T follicular helper cell (primary cell): ENCODE measurements around the gene C19orf47.
"Not testable (repeated sequence)": the region's sequence is repeated elsewhere in the genome, so short reads cannot be mapped to it uniquely, and the experiment has no call there.

ENCODE experiments used
- DNase-seq: peaks from one replicate; pipeline ENCODE4 v3.0.0-alpha.2; 2020; ENCODE audit warnings: low read depth

The C19orf47 gene

GRCh38 chr19:40348961-40349507 is 837 bp upstream of the C19orf47 start:
- DNase-seq: no peak

- no peak for DNase-seq
Observed at GRCh38 chr19:40344422-40344821, 3.8 kb downstream of the C19orf47 start.

DNA sequence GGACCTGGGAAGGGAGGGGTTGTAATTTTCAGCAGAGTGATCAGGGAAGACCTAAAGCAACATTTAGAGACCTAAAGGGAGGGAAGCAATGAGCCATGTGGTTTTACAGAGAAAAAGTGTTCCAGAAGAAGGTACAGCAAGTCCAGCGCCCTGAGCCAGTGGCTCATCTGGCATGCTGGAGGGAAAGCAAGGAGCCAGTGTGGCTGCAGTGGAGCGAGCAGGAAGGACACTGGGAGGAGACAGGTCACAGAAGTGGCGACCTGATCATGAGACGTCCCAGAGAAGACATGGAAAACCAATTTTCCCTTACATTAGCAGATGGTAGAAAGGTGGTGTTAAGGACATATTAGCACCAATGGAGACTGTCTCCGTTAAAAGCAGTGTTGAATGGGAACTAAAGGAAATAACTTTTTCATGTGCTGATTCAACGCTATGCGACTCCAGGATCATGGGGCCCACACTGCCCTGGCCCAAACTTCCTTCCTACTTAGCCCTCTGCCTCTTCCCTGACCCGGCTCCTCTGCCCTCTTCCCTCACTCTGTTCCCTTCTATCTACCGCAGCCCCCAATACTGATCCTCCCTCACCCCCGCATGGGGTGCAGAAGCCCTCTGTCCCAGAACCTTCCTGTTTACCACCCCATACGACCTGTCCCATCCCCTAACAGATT is 5.4 kb downstream of the C19orf47 start:
- no peak for DNase-seq

DNA sequence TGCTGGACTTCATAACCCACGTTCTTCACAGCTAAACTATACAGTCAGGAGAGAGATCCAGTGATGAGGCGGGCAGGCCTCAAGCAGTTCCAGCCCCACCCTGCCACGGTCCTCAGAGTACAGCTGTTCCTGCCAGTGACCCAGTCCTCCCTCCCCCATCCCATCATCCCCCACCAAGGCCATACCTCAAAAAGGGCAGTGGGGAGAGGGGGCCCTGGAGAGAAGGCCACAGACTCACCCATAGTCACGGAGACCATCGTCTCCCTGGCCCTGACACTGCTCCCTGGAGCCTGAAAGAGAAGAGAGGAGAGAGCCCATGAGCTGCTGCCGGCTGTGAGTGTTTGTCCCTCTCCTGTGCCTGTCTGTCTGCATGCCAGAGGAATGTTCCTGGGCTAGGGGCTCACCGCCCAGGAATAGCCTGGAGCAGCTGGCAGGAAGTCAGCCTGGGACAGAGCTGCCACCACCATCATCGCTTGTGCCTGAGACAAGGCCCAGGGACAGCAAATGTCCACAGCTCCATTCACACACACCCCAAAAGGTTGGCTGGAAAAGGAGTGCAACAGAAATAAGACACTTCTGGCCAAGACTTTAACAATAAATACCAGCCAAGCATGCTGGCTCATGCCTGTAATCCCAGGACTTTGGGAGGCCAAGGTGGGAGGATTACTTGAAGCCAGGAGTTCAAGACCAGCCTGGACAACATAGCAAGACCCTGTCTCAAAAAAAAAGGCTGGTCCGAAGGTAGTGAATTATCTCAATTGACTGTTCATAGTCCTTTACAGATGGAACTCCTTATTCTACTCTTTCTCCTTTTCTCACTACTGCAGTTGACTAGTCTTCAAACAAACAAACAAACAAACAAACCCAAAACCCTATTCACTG is 6.4 kb downstream of the C19orf47 start:
- DNase-seq: no peak

- no peak for DNase-seq
Observed at GRCh38 chr19:40339018-40339728, 9.0 kb downstream of the C19orf47 start.

- no peak for DNase-seq
Observed at GRCh38 chr19:40337594-40337993, 10.6 kb downstream of the C19orf47 start.

DNA sequence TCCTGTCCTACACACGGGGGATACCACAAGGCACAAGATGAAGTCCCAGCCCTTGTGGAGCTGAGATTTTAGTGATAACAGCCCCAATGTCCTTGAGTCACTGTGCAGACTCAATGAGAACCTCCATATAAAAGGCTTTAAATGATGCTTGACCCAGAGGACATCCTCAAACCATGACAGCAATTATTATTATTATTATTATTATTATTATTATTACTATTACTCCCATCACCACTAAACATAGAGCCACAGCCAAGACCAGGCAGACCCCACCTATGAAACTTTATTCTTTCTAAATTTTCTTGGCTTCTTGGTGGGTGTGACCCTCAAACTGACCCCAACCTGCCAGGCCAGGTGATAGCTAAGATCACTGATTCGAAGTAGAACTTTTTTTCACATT is 11.1 kb downstream of the C19orf47 start:
- DNase-seq: no peak

DNA sequence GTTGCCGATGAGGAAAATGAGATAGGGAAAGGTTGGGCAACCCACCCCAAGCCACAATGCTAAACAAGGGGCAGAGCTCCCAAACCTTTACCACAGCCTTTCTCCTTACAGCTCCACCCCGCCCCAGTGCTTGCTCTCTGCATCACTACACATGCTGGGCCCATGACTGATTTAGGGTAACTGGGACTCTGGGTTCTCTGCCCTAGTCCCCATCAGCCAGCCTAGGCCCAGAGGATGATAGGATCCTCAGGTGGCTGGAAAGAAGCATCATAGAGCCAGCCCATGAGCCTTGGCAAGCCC is 11.6 kb downstream of the C19orf47 start:
- no peak for DNase-seq

DNA sequence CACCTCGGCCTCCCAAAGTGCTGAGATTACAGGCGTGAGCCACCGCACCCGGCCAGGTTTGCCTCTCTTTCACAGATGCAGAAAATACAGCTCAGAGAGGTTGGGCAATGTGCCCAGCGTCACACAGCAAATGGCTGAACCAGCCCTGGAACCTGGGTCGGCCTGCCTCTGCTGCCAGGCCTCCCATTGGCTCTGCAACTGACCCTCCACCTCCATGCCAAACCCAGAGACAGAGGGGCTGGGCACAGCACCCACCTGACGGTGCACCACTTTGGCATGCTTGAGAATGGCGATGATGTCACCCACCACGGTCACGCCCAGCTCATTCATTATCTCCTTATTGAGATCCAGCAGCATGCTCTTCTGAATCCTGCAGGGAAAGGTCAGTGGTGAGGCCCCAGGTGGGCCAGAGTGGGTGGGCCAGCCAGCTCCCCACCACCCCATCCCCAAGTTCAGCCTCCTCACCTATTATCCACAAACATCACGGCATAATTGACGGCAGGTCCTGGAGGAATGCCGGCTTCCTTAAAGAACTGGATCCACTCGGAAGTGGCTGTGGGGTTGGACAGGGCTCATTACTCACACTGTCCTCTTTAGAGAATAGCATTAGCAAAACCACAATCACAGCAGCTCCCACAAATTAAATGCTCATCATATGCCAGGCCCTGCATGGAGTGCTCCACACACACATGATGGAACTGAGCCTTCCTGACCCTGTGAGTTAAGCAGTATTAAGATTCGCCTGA is 12.2 kb downstream of the C19orf47 start:
- DNase-seq: no peak

DNA sequence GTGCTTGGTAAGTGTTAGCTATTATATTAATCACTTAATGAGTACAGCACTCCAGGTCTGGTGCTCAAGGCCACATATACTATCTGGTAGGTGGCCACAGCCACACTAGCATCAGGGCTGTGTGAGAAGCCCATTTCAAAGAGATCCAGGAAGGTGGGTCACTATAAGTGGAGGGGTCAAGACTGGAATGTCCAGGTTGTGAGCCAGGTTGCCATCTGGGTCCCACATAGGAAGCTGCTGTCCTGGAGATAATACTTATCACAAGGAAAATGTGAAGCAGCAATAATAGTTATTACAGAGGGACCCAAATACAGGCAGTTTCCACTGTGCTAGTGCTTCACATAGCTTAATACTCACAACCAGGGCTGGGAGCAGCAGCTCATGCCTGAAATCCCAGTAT is 13.1 kb downstream of the C19orf47 start:
- DNase-seq: no peak

DNA sequence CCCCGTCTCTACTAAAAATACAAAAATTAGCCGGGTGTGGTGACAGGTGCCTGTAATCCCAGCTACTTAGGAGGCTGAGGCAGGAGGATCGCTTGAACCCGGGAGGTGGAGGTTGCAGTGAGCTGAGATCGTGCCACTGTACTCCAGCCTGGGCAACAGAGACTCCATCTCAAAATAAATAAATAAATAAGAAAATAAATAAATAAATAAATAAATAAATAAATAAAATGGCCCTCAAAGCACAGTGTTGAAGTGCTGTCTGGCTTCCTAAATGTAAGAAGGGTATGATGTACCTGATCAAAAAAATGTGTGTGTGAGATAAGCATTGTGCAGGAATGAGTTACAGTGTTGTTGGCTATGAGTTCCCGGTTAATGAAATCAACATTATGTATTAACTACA is 15.1 kb downstream of the C19orf47 start:
- DNase-seq: not testable (repeated sequence)

DNA sequence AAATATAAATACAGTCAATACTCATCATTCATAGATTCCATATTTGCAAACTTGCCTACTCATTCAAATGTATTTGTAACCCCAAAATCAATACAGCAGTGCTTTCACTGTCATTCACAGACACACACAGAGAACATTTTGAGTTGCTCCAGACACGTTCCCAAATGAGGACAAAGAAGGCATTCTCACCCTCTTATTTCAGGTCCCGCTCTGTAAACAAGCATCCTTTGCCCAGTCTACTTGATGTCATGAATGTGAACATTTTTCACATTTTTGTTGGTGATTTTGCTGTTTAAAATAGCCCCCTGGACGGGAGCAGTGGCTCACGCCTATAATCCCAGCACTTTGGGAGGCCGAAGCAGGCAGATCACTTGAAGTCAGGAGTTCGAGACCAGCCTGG is 15.5 kb downstream of the C19orf47 start:
- DNase-seq: no peak

DNA sequence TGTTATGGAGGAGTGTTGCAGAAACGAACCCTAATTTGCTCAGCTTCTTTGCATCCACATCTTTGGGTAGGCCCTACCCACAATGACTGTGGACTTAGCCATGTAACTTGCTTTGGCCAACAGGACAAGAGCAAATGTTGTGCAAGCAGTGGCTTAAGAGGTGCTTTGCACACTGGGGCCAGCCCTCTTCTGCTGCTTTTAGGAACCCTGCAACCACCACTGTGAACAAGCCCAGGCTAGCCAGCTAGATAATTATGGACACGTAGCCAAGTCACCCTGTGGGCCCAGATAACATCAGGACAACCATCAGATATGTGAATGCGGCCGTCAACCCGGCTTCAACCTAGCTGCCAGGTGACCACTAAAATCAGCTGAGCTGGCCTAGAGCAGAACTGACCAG is 17.1 kb downstream of the C19orf47 start:
- no peak for DNase-seq

- no peak for DNase-seq
Observed at GRCh38 chr19:40326201-40326600, 22.0 kb downstream of the C19orf47 start.

DNA sequence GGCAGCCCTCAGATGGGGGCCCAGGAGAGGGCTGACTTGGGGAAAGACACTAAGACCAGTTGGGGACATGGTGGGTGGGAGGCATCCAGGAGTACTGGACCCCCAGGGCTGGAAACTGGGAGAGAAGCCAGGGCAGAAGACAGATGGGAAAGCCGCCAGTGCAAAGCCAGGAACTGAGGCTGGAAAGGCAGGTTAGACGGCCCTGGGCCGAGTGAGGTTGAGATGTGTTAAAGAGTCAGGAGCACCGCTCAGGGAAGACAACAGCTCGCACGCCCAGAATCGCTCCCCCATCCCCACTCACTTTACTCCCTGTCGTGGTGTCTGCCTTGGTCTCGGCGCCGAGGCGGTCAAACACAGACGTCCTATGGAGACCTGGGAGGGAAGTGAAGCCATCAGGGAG is 24.5 kb downstream of the C19orf47 start:
- no peak for DNase-seq

DNA sequence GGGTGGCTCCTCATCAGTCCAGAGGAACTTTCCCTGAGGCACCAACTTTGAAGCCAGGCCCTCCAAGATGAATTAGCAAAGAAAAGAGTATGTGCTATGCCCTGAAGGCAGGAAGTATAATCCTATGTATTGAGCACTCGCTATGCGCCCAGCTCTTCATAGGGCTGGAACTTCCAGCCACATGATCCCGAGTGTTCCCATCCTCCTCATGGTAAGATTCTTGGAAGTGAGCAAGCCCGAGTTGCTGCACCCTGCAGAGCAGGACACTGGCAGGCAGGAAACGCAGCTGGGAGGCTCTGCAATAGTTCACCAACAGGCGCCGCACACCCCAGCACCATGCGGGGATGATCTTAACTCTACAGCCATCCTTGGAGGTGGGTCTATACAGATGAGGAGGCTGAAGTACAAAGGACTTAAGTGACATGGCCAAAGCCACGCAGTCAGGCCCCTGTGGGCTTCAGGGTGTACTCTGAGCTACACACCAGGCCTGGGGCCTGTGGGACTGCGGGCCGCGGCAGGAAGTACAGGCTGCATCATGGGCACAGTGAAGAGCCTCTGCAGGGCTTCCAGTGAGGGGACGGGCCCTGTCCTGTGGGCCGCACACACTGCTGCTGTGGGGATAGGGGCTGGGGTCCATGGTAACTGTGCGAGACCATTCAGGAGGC is 25.1 kb downstream of the C19orf47 start:
- DNase-seq: no peak

GRCh38 chr19:40322271-40322610 is 26.0 kb downstream of the C19orf47 start:
- no peak for DNase-seq

DNA sequence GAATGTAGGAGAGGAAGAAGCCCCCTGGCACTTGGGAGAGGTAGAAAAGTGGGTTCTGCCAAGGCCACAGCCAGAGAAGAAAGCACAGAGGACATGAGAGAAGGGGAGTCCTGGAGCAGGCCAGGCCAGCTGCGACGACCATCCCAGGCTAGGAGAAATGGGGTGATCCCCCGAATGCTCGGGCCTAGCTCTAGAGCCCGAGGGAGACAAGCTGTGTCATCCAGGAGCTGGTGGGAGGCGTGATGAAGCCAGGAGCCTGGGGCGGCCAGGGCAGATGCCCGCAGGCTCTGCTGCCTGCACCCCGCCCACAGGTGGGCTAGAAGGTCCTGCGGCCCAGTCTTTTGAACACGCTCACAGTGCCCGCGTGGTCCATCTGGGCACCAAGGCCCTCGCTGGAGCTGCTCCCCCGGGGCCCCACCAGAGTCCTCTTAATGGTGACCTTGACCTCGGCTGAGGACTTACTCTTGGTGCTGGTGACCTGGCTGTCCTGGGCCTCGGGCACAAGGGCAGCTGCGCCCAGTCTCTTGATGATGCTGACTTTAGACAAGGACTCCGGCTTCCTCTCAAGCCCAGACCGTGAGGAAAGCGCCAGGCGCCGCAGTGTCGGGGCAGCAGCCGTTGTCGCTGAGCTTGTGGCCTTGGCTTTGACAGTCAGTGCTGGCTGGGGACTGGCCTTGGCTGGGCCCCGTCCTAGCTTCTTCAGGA is 26.5 kb downstream of the C19orf47 start:
- DNase-seq: no peak

DNA sequence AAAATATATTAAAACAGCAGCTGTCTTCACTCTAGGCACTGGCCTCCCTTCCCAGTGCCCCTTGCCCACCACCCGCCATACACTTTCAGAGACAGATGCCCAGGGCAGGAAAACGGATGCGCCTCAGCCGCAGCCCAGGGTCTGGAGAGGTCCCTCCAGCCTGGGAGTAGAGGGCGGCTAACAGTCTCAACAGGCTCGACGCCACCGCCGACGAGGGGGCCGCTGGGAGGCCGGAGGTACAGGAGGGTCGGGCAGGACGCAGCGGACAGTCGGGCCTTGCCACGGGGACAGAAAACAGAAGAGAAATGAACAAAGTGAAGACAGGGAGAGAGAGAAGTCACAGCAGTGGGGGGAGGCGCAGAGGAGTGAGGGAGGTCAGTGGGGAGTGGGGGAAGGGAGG is 27.1 kb downstream of the C19orf47 start:
- DNase-seq: no peak

DNA sequence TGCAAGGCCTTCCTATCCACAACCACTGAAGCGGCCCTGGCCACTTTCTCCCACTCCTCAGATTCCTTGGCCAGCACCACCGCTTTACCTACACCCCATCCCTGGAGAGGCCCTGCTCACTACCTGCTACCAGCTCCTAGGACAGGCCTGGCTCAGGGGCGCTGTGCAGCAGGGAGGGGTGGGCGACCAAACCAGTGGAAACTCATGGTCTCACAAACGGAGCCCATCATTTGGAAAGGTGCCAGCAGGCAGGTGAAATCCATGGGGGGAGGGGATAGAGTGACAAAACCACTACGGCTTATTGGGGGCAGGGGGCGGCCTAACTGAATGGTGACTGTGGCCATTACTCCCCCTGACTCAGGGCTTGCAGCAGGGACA is 27.6 kb downstream of the C19orf47 start:
- DNase-seq: no peak

GRCh38 chr19:40317338-40317737 is 30.9 kb downstream of the C19orf47 start:
- DNase-seq: no peak
